ENCODE measurements around the gene GANAB. TPM values are rescaled to one million over a fixed set of nuclear protein-coding genes. Genes with fewer than 3 reads are reported as not detected.

The GANAB gene
- total RNA-seq, 1 donor from 2014 or later, result 213 TPM

DNA sequence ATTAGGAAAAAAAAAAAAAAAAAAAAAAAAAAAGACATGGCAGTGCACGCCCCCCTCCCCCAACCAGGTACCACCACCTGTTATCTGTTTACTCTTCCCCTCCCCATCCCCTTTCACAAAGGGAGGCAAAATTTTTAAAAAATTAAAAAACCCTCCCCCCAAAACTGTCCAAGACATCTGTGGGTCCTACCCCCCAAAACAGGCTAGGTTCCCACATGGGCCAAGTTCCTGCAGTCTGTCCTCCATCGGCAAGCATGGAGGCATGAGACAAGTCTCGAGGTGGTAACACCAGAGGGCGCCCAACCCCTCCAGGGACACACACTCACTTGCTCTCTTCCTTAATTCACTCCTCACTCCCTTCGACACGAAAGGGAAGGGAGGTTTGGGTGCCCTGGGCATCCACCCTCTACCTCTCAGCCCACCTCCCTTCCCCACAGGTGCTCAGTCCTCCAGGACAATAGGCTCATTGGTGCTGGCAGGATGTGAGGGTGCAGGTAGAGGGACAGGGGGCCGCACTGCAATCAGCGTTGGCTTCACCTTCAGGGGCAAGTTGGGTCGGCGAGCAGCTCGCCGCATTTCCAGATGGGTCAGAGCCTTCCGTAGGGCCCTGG lies 52.9 kb downstream of the GANAB start:
- Mint-ChIP-seq H3K4me1 (ENCODE audit: low read depth, unreplicated experiment) (peaks cover 18% of the 10 kb centered on the region), H3K27me3 (ENCODE audit: unreplicated experiment) (peaks cover 2% of the 10 kb centered on the region), H3K27ac (ENCODE audit: unreplicated experiment) (peak overlapping the region; percentile 98), H3K9me3 (ENCODE audit: unreplicated experiment) (peaks cover 26% of the 10 kb centered on the region), H3K36me3 (ENCODE audit: unreplicated experiment) (no peaks in the 10 kb centered on the region), H3K4me3 (ENCODE audit: unreplicated experiment) (peak overlapping the region; percentile 70)
- TF ChIP-seq, protein P1, sequence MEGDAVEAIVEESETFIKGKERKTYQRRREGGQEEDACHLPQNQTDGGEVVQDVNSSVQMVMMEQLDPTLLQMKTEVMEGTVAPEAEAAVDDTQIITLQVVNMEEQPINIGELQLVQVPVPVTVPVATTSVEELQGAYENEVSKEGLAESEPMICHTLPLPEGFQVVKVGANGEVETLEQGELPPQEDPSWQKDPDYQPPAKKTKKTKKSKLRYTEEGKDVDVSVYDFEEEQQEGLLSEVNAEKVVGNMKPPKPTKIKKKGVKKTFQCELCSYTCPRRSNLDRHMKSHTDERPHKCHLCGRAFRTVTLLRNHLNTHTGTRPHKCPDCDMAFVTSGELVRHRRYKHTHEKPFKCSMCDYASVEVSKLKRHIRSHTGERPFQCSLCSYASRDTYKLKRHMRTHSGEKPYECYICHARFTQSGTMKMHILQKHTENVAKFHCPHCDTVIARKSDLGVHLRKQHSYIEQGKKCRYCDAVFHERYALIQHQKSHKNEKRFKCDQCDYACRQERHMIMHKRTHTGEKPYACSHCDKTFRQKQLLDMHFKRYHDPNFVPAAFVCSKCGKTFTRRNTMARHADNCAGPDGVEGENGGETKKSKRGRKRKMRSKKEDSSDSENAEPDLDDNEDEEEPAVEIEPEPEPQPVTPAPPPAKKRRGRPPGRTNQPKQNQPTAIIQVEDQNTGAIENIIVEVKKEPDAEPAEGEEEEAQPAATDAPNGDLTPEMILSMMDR (IDR thresholded peaks at IDR 0.05; ENCODE audit: partially characterized antibody, unreplicated experiment), result peak; percentile 29
- peak; percentile 79 for DNase-seq

DNA sequence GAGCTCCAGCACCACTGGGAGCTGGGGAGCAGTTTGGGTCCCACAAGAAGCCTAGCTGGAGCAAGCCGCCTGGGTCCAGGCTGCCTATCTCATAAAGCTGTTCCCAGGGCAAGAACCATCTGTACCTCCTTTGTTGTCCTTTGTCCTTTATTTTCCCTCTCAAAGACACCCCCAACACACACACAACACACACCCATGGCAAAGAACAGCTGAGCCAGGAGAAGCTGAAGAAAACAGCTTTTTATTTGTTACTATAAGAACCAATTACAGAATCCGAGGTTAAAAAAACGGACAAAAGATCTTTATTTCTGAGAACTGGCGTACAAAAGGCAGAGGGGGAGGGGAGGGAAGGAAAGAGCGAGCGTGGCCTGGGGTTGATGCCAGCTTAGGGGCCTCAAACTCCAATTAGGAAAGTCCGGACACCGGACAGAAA lies 53.4 kb downstream of the GANAB start:
- TF ChIP-seq, protein P1 (IDR thresholded peaks at IDR 0.05; ENCODE audit: partially characterized antibody, unreplicated experiment), result no peak
- Mint-ChIP-seq H3K4me1 (ENCODE audit: low read depth, unreplicated experiment) (peaks cover 16% of the 10 kb centered on the region), H3K27me3 (ENCODE audit: unreplicated experiment) (peaks cover 1% of the 10 kb centered on the region), H3K9me3 (ENCODE audit: unreplicated experiment) (peaks cover 24% of the 10 kb centered on the region), H3K4me3 (ENCODE audit: unreplicated experiment) (peak overlapping the region; percentile 69), H3K27ac (ENCODE audit: unreplicated experiment) (peak overlapping the region; percentile 98), H3K36me3 (ENCODE audit: unreplicated experiment) (no peaks in the 10 kb centered on the region)
- no peak for DNase-seq

DNA sequence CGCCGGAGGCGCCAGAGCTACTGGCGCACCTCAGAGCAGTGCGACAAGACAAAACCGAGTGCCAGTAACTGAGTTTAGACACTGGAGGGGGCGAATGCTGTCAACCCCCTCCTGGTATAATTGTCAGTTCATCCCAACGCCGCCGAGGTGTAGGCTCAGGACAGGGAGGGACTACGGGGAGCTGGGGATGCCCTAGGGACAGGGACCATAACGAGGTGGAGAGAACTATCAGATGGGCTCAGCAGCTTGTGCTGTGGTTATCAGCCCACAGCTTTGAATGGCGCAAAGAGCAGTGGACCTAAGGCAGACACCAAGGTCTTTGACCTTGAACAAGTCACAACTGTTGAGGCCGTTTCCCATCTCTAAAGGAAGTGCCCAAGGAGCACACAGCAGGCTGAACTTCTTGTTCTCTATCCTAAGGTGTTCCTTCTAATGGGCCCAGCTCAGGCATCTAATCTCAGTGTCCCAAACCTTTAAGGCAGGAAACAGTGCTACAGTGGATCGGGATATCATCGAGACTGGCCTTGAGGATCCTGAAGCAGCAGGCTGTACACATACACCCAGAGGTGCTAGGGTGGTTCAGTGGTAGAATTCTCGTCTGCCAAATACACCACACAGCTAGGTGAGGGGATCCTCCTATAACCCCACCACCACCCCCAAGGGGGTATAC lies 54.1 kb downstream of the GANAB start:
- no peaks in the 10 kb centered on the region for H3K36me3 Mint-ChIP-seq (ENCODE audit: unreplicated experiment)
- TF ChIP-seq, protein P1 (IDR thresholded peaks at IDR 0.05; ENCODE audit: partially characterized antibody, unreplicated experiment), result no peak
- H3K27ac Mint-ChIP-seq (ENCODE audit: unreplicated experiment), result peak overlapping the region; percentile 98
- peak overlapping the region; percentile 99 for H3K4me3 Mint-ChIP-seq (ENCODE audit: unreplicated experiment)
- H3K9me3 Mint-ChIP-seq (ENCODE audit: unreplicated experiment), result peaks cover 24% of the 10 kb centered on the region
- no peak for DNase-seq
- H3K4me1 Mint-ChIP-seq (ENCODE audit: low read depth, unreplicated experiment), result peaks cover 16% of the 10 kb centered on the region
- H3K27me3 Mint-ChIP-seq (ENCODE audit: unreplicated experiment), result no peaks in the 10 kb centered on the region

DNA sequence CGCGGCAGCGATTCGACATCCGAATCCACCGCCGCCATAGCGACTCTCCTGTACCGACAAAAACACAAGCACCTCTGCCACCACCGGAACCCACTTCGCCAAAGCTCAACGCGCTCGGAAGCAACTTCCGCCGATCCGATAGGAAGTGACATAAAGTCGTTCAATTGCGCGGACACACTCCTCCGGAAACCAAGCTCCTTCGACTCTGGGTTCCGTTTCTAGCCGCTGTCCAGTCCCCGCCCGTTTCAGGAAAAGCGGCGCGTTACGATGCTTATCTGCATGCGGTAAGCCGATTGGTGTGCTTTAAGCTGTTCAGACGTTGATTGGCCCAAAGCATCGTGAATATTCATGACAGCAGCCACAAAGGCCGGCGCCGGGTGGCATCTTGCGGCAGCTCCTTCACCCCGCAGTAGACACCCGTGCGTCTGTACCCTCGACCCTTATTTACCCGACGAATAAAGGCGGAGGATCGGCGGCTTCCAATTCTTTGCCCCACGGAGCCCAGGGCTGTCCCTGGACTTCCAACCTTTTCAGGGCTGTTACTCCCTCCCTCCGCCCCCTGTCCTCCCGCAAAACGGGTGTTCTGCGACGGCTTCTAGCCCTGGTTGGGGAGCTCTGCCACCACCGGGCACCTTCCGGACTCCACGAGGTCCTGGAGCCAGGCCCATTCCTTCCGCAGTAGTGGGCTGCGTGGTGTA lies 54.8 kb downstream of the GANAB start, which contains the start of gene TUT1:
TUT1 (minus strand) TSS at position 76 of the 698 bp plus-strand sequence; CDS start at position 38, 38 bp downstream.
- H3K4me1 Mint-ChIP-seq (ENCODE audit: low read depth, unreplicated experiment), result peaks cover 16% of the 10 kb centered on the region
- no peaks in the 10 kb centered on the region for H3K36me3 Mint-ChIP-seq (ENCODE audit: unreplicated experiment)
- H3K27ac Mint-ChIP-seq (ENCODE audit: unreplicated experiment), result peak within 1 kb of the TSS; percentile 98
- no peaks in the 10 kb centered on the region for H3K27me3 Mint-ChIP-seq (ENCODE audit: unreplicated experiment)
- peak; percentile 92 for DNase-seq
- peaks cover 24% of the 10 kb centered on the region for H3K9me3 Mint-ChIP-seq (ENCODE audit: unreplicated experiment)
- peak within 1 kb of the TSS; percentile 99 for H3K4me3 Mint-ChIP-seq (ENCODE audit: unreplicated experiment)
- TF ChIP-seq, protein P1 (IDR thresholded peaks at IDR 0.05; ENCODE audit: partially characterized antibody, unreplicated experiment), result no peak

Data from glutamatergic neuron (in vitro differentiated cells).